Activated naive CD8-positive, alpha-beta T cell treated with anti-CD3 and anti-CD28 coated beads, Interleukin-2, amount 10 ng/mL, durations not matched to agents 7 days and 5 days (primary cell): ENCODE results near the gene USP46. TPM values are rescaled to one million over a fixed set of nuclear protein-coding genes. Genes with fewer than 3 reads are reported as not detected.
A peak's percentile ranks its signal among the peaks of the same experiment; 100 is the strongest.

Experiments used
- ATAC-seq: fragments of 150-1000 bp; cut with Tn5 transposase; one replicate; pipeline ENCODE4 v1.10.0; 2021; ENCODE audit warnings: low read depth, moderate library complexity
- POLR2A ChIA-PET: fragments of 350-600 bp; sonication (Branson Sonifier 250); formaldehyde crosslinking; loops from one replicate; lab custom pipeline; 2021; ENCODE audit warnings: antibody characterized with exemption; lab: Charles Lee
- DNase-seq: peaks from one replicate; pipeline ENCODE4 v3.0.0; 2021
- H3K27ac Mint-ChIP-seq: one replicate; pipeline ENCODE4 v1.8.0; 2022; ENCODE audit warnings: mild to moderate bottlenecking, mixed read lengths
- H3K27me3 Mint-ChIP-seq: one replicate; pipeline ENCODE4 v1.8.0; 2022; ENCODE audit warnings: mild to moderate bottlenecking, moderate library complexity, mixed read lengths
- H3K36me3 Mint-ChIP-seq: one replicate; pipeline ENCODE4 v1.8.0; 2021; ENCODE audit warnings: mild to moderate bottlenecking, mixed read lengths
- H3K4me1 Mint-ChIP-seq: one replicate; pipeline ENCODE4 v1.8.0; 2021; ENCODE audit warnings: mixed read lengths
- H3K4me3 Mint-ChIP-seq: one replicate; pipeline ENCODE4 v1.8.0; 2022; ENCODE audit warnings: mild to moderate bottlenecking, moderate library complexity, mixed read lengths
- H3K9me3 Mint-ChIP-seq: one replicate; pipeline ENCODE4 v1.8.0; 2021; ENCODE audit warnings: mixed read lengths
- total RNA-seq, 2 experiments: library from RNA; stranded (reverse); gene quantifications; one replicate each; pipeline ENCODE4 v1.2.3, GENCODE V29; 2021

The USP46 gene
- total RNA-seq, 2 experiments from 2014 or later = 8.3 to 9.1 TPM

DNA sequence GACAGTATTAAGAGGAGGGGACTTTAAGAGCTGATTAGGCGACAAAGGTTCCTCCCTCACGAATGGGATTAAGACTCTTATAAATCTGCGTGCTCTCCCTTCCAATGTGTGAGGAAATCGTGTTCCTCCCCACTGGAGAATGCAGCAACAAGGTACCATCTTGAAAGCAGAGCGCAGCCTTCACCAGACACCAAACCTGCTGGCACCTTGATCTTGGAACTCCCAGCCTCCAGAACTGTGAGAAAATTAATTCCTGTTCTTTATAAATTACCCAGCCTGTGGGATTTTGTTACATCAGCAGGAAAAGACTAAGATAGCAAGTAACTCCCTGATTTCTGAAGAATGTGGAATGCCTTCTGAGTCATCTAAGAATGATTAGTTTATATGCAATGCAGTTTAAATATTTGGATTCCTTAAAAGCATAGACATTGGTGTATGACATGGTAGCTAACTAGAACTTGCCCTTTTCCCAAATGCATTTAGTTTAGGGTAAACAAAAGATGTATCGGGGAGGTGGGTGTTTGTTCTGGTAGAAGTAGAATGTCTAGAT is 86.1 kb downstream of the USP46 start:
- H3K36me3 Mint-ChIP-seq = no peaks in the 10 kb centered on the region
- ATAC-seq (no peak), DNase-seq (no peak)
- H3K27me3 Mint-ChIP-seq = peaks cover 21% of the 10 kb centered on the region
- POLR2A ChIA-PET = no interaction called here
- H3K4me3 Mint-ChIP-seq = no peak overlapping the region
- H3K9me3 Mint-ChIP-seq = no peaks in the 10 kb centered on the region
- H3K4me1 Mint-ChIP-seq = no peaks in the 10 kb centered on the region
- no peak overlapping the region for H3K27ac Mint-ChIP-seq

GRCh38 chr4:52568351-52568750 is 90.8 kb downstream of the USP46 start:
- Mint-ChIP-seq H3K4me1 (no peaks in the 10 kb centered on the region), H3K27ac (no peak overlapping the region), H3K9me3 (no peaks in the 10 kb centered on the region), H3K4me3 (no peak overlapping the region), H3K27me3 (peaks cover 19% of the 10 kb centered on the region), H3K36me3 (no peaks in the 10 kb centered on the region)
- POLR2A ChIA-PET = no interaction called here
- DNase-seq (no peak), ATAC-seq (no peak)

DNA sequence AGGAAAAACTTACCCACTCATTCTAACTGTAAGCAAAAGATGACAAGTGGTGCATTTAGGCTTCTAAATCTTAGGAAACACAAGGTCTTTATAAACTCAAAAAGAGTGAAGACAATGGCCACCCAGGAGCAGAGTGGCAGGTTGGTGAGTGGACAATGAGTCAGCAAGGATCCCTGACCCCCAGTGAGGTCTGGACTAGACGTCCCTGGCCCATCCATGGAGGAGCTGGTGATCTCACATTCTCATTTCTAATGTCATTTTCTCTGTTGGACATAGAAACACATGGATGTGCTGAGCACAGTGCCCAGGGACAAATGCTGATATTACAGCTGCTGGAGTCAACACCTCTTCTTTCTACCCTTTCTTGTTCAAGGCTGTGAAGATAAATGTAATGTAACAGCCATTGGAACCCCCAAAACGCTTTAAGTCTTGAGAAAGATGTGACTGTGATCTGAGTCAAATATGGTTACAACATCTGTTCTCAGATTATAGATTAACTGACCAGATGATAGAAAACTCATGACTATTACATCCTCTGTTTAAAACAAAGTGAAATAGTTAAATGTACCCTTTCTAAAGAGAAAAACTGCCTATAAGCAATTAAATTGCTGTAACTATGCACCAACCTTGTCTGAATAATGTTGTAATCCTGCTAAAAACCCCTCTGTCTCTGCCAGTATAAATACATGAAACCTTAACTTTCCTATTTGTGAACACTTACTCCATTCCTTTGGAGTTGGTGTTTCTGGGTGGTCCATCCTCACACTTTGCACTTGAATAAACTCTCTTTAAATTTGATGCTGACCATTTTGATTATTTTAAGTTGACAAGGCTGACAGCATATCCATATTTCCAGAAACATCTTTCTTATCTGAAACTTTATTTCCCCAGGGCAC is 92.7 kb downstream of the USP46 start:
- H3K9me3 Mint-ChIP-seq = no peaks in the 10 kb centered on the region

GRCh38 chr4:52560844-52561280 is 98.2 kb downstream of the USP46 start:
- peaks cover 2% of the 10 kb centered on the region for H3K27me3 Mint-ChIP-seq
- no peak for ATAC-seq
- no peaks in the 10 kb centered on the region for H3K36me3 Mint-ChIP-seq
- H3K4me3 Mint-ChIP-seq = no peak overlapping the region
- no peak overlapping the region for H3K27ac Mint-ChIP-seq
- POLR2A ChIA-PET = no interaction called here
- H3K9me3 Mint-ChIP-seq = no peaks in the 10 kb centered on the region
- no peak for DNase-seq
- no peaks in the 10 kb centered on the region for H3K4me1 Mint-ChIP-seq

More for the DNA sequence above, 92.7 kb downstream of the USP46 start:
- no peak for DNase-seq
- H3K36me3 Mint-ChIP-seq = no peaks in the 10 kb centered on the region
- no peak overlapping the region for H3K27ac Mint-ChIP-seq
- H3K4me3 Mint-ChIP-seq = no peak overlapping the region
- ATAC-seq = no peak
- POLR2A ChIA-PET = no interaction called here
- peaks cover 13% of the 10 kb centered on the region for H3K27me3 Mint-ChIP-seq
- no peaks in the 10 kb centered on the region for H3K4me1 Mint-ChIP-seq

DNA sequence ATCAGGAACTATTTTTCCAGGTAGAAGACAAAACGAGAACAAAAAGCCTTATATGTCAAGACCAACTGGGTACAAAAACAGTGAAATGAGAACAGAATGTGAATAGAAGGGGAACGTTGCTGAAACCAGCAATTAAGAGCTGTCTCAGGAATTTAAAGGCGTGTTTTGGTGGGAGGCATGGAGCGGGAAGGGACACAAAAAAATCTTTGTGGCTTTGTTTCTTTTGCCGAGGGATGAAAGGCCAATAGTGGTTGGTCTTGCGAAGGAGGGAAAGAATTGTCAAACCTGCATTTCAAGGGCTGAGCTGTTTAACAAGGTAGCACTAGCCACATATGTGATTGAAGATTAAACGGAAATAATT is 103.8 kb downstream of the USP46 start:
- H3K36me3 Mint-ChIP-seq = no peaks in the 10 kb centered on the region
- DNase-seq (no peak), ATAC-seq (no peak)
- H3K27ac Mint-ChIP-seq = no peak overlapping the region
- POLR2A ChIA-PET = no interaction called here
- H3K4me1 Mint-ChIP-seq = no peaks in the 10 kb centered on the region
- H3K4me3 Mint-ChIP-seq = no peak overlapping the region
- no peaks in the 10 kb centered on the region for H3K9me3 Mint-ChIP-seq
- peaks cover 5% of the 10 kb centered on the region for H3K27me3 Mint-ChIP-seq

GRCh38 chr4:52554612-52555355 is 104.3 kb downstream of the USP46 start:
- Mint-ChIP-seq H3K36me3 (no peaks in the 10 kb centered on the region), H3K4me3 (no peak overlapping the region), H3K4me1 (no peaks in the 10 kb centered on the region), H3K9me3 (no peaks in the 10 kb centered on the region), H3K27me3 (peaks cover 5% of the 10 kb centered on the region), H3K27ac (no peak overlapping the region)
- no peak for DNase-seq
- no peak for ATAC-seq
- POLR2A ChIA-PET = no interaction called here

DNA sequence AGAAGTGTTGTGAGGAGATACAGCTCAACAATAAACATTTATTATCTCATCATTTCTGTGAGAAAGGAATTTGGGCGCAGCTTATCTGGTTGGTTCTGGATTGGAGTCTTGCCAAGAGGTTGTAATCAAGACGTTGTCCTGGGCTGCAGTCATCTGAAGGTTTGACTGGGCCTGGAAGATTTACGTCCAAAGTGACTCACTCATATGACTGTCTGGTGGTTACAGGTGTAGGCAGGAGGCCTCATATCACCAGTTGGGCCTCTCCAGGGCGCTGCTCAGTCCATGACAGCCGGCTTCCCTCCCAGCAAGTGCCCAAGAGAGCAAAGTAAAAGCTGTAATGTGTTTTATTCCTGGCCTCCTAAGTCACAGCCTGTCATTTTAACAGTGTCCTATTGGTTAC is 106.3 kb downstream of the USP46 start:
- H3K27ac Mint-ChIP-seq = no peak overlapping the region
- H3K36me3 Mint-ChIP-seq = no peaks in the 10 kb centered on the region
- no peak for ATAC-seq
- no peaks in the 10 kb centered on the region for H3K4me1 Mint-ChIP-seq
- POLR2A ChIA-PET = no interaction called here
- no peaks in the 10 kb centered on the region for H3K9me3 Mint-ChIP-seq
- no peak overlapping the region for H3K4me3 Mint-ChIP-seq
- H3K27me3 Mint-ChIP-seq = peaks cover 9% of the 10 kb centered on the region
- DNase-seq = no peak

DNA sequence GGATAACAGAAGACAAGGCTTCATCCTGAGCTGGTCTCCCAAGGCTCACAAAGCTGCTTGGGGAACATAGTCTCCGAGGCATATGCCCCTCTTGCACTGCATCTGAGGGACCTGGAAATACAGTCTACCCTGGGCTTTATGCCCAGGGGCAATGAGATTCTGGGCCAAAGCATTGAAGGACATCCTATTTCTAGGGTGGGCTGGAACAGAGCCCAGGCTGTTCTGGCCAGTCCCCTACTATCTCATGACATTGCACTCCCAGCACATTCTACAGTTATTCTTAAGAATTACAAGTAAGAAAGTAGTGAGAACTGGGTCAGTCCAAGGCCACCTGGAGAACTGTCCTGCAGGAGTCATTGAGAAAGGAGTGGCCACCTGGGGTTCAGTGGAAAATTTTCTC is 107.6 kb downstream of the USP46 start:
- H3K9me3 Mint-ChIP-seq = no peaks in the 10 kb centered on the region
- H3K36me3 Mint-ChIP-seq = no peaks in the 10 kb centered on the region
- no peak overlapping the region for H3K4me3 Mint-ChIP-seq
- no peak overlapping the region for H3K27ac Mint-ChIP-seq
- POLR2A ChIA-PET = no interaction called here
- no peak for ATAC-seq
- no peaks in the 10 kb centered on the region for H3K4me1 Mint-ChIP-seq
- no peak for DNase-seq
- H3K27me3 Mint-ChIP-seq = peaks cover 9% of the 10 kb centered on the region

DNA sequence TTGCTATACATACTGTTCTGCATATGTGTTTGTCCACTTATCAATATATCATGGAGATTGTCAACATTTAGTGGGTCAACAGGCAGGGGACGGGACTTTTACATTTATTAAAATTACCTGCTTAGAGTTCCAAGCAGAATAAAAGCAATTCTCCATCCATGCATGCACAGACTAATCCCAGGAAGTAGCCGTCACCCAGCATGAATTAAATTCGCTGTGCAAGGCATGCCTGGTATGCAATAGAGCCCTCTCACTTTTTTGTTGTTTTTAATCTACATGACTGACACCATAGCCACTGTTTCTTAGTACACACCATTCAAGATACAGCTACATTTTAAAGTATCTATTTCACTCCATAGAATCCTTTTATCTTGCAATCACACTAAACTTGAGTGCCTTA is 108.9 kb downstream of the USP46 start:
- Mint-ChIP-seq H3K4me1 (no peaks in the 10 kb centered on the region), H3K36me3 (no peaks in the 10 kb centered on the region), H3K9me3 (no peaks in the 10 kb centered on the region), H3K27me3 (peaks cover 11% of the 10 kb centered on the region), H3K27ac (no peak overlapping the region), H3K4me3 (no peak overlapping the region)
- ATAC-seq (no peak), DNase-seq (no peak)
- POLR2A ChIA-PET = no interaction called here

GRCh38 chr4:52548818-52549570 is 110.1 kb downstream of the USP46 start:
- peaks cover 11% of the 10 kb centered on the region for H3K27me3 Mint-ChIP-seq

DNA sequence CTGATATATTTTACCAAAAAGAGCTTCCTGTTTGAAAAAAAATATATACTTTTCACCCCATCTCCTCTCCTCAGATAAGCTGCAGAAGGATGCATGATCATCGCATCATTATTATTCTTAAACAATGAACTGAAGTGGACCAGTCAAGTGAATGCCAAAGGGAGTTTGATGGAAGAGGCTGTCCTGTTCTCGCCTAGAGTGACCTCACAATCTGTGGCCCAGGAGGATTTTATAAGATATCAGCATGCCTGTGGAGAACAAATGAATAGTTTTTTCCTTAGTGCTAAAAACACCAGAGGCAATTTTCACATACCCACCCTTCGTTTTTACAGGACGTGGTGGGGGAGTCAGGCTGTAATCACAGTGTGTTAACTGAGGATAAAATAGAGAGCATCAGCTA is 112.7 kb downstream of the USP46 start:
- POLR2A ChIA-PET = no interaction called here
- DNase-seq (no peak), ATAC-seq (no peak)
- H3K27ac Mint-ChIP-seq = no peak overlapping the region
- H3K27me3 Mint-ChIP-seq = peaks cover 11% of the 10 kb centered on the region
- H3K4me3 Mint-ChIP-seq = no peak overlapping the region
- no peaks in the 10 kb centered on the region for H3K4me1 Mint-ChIP-seq
- no peaks in the 10 kb centered on the region for H3K36me3 Mint-ChIP-seq
- no peaks in the 10 kb centered on the region for H3K9me3 Mint-ChIP-seq

More at GRCh38 chr4:52548818-52549570, 110.1 kb downstream of the USP46 start:
- DNase-seq = no peak
- H3K9me3 Mint-ChIP-seq = no peaks in the 10 kb centered on the region
- no peak overlapping the region for H3K4me3 Mint-ChIP-seq
- POLR2A ChIA-PET = no interaction called here
- ATAC-seq = no peak
- no peaks in the 10 kb centered on the region for H3K4me1 Mint-ChIP-seq
- no peak overlapping the region for H3K27ac Mint-ChIP-seq
- H3K36me3 Mint-ChIP-seq = no peaks in the 10 kb centered on the region

DNA sequence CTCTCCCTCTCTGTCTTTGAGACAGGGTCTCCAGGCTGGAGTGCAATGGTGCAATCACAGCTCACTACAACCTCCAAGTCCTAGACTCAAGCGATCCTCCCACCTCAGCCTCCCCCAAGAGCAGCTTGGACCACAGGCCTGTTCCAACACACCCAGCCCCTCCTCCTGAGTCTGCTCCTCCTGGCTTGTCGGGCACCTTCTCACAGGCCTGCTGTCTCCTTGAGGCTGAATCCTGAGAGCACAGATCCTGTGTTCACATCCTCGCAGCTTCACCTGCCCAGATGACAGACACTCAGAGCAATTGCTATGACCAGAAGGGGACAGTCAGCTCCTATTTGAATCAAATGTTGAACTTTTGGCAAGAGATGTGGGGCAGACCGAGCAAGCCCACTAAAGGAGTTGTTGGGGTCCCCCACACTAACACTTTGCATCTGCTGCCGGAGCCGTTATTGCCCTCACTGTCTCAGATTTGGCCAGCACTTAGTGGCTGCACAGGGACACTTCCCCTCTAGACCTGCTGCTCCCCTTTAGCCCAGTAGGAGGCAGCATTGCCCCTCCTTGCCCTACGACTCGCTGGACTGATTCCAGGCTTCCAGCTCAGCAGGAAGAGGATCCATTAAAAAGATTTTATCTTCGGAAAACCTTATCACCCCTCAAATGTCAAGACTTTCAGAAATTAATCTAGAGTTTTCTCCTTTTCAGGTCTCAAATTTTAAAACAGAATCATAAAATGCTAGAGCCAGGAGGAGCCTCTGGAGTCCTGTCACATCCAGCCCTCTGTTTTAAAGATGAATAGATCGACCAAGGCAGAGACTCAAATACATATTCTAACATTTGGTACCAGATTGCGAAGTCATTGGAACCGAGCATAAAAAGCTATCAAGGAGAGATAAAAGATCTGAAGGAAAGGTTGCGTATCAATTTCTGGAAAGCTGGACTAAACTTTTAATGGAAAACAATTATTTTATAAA is 113.7 kb downstream of the USP46 start:
- Mint-ChIP-seq H3K36me3 (no peaks in the 10 kb centered on the region), H3K27ac (no peak overlapping the region), H3K27me3 (peaks cover 8% of the 10 kb centered on the region), H3K4me1 (no peaks in the 10 kb centered on the region), H3K9me3 (no peaks in the 10 kb centered on the region), H3K4me3 (no peak overlapping the region)
- POLR2A ChIA-PET = no interaction called here
- DNase-seq (peak; percentile 64), ATAC-seq (no peak)
